H1 (cell line): ENCODE results near the gene ENTPD2.
A peak's percentile ranks its signal among the peaks of the same experiment; 100 is the strongest.

Experiments used
- BCL11A ChIP-seq, 2 experiments: IDR thresholded peaks; one replicate each; pipeline ENCODE4 v1.6.1; 2011; ENCODE audit warnings: low read depth in 2 of 2, low read length in 2 of 2, mild to moderate bottlenecking in 2 of 2
- CBX8 ChIP-seq: fragments of 300-800, 300-1000 bp; sonication (generic); IDR thresholded peaks from 2 replicates; pipeline ENCODE4 v1.7.1; 2016; ENCODE audit warnings: low read depth, low read length, borderline replicate concordance
- CEBPB ChIP-seq: IDR thresholded peaks from 2 replicates; pipeline ENCODE4 v1.6.1; 2012; ENCODE audit warnings: low read depth, low read length
- CTCF ChIP-seq, 3 experiments: IDR thresholded peaks; 1 replicate in 2 of 3; 2 replicates in 1 of 3; pipeline versions ENCODE4 v1.5.1 to v1.6.1; 2011; ENCODE audit warnings: low read length in 3 of 3, mild to moderate bottlenecking in 3 of 3, inconsistent platforms in 2 of 3, low read depth in 1 of 3, moderate library complexity in 1 of 3; ENCODE audit not compliant: insufficient read depth in 1 of 3; ENCODE audit errors: control extremely low read depth in 1 of 3
- HDAC6 ChIP-seq: IDR thresholded peaks from one replicate; pipeline ENCODE4 v1.7.1; 2012; ENCODE audit warnings: low read depth, mild to moderate bottlenecking, inconsistent platforms, low read length, moderate library complexity
- JUND ChIP-seq: IDR thresholded peaks from 2 replicates; pipeline ENCODE4 v1.6.1; 2011; ENCODE audit warnings: mild to moderate bottlenecking, improper control_type of control experiment, low read length
- KDM1A ChIP-seq: fragments of 200-600, 300-600 bp; sonication (generic); IDR thresholded peaks from 2 replicates; pipeline ENCODE4 v1.7.1; 2016; ENCODE audit warnings: mild to moderate bottlenecking, low read length, borderline replicate concordance
- PHF8 ChIP-seq: fragments of 200-600 bp; sonication (generic); conservative IDR thresholded peaks from 2 replicates; pipeline ENCODE4 v1.7.1; 2012; ENCODE audit warnings: low read depth, mild to moderate bottlenecking, inconsistent platforms, low read length, moderate library complexity
- POLR2AphosphoS5 ChIP-seq: IDR thresholded peaks from 2 replicates; pipeline ENCODE4 v1.6.1; 2011; ENCODE audit warnings: low read depth, low read length
- RAD21 ChIP-seq, 2 experiments: IDR thresholded peaks in 1 of 2; conservative IDR thresholded peaks in 1 of 2; 2 replicates each; pipeline ENCODE4 v1.6.1; 2011; ENCODE audit warnings: low read depth in 2 of 2, low read length in 2 of 2, improper control_type of control experiment in 1 of 2, inconsistent platforms in 1 of 2, mild to moderate bottlenecking in 1 of 2, moderate library complexity in 1 of 2
- SIX5 ChIP-seq: IDR thresholded peaks from 2 replicates; pipeline ENCODE4 v1.6.1; 2011; ENCODE audit warnings: mild to moderate bottlenecking, low read depth, low read length
- YY1 ChIP-seq: IDR thresholded peaks from 2 replicates; pipeline ENCODE4 v1.6.1; 2011; ENCODE audit warnings: low read depth, mild to moderate bottlenecking, low read length
- ZNF274 ChIP-seq: IDR thresholded peaks from 2 replicates; pipeline ENCODE4 v1.7.0; 2012; ENCODE audit warnings: low read length, borderline replicate concordance; ENCODE audit errors: extremely low read depth

GRCh38 chr9:137053944-137054931 is at the start of gene ENTPD2:
- TF ChIP-seq CTCF (IDR thresholded peaks at IDR 0.05; ENCODE audit: control extremely low read depth in 1 of 3, insufficient read depth in 1 of 3, low read depth in 1 of 3, low read length in 3 of 3) (no peak), CEBPB (no peak), RAD21 (IDR thresholded peaks at IDR 0.05 in 1 of 2, conservative IDR thresholded peaks at IDR 0.05 in 1 of 2; ENCODE audit: low read depth in 2 of 2, low read length in 2 of 2) (no peak), POLR2AphosphoS5 (no peak), YY1 (no peak), BCL11A (IDR thresholded peaks at IDR 0.05; ENCODE audit: low read depth in 2 of 2, low read length in 2 of 2) (no peak), HDAC6 (no peak), KDM1A (no peak), JUND (no peak), CBX8 (no peak), ZNF274 (no peak), PHF8 (0 out of 2 replicates have a peak, but pooled peaks have one; percentile 20), SIX5 (no peak)
